Panc1 (cell line): ENCODE results near the gene METTL1. TPM values are rescaled to one million over a fixed set of nuclear protein-coding genes. Genes with fewer than 3 reads are reported as not detected.
"Not testable (repeated sequence)": the region's sequence is repeated elsewhere in the genome, so short reads cannot be mapped to it uniquely, and the experiment has no call there.

Experiments used
- ATAC-seq: fragments of 200-7000 bp; cut with Tn5 transposase; 2 replicates; pipeline ENCODE4 v1.9.1; 2020; ENCODE audit warnings: mild to moderate bottlenecking, moderate library complexity
- BruUV-seq: library from RNA; stranded (reverse); fragments of 400-500 nt; replicated peaks from 2 replicates; lab custom pipeline; 2021; lab: Mats Ljungman, UMichigan
- CTCF ChIA-PET: fragments of 300-600 bp; sonication (Branson Sonifier 250); formaldehyde crosslinking; loops from one replicate; lab custom pipeline; 2022; ENCODE audit warnings: antibody characterized with exemption; lab: Charles Lee
- POLR2A ChIA-PET: fragments of 300-600 bp; sonication (Branson Sonifier 250); formaldehyde crosslinking; loops from one replicate; lab custom pipeline; 2022; ENCODE audit warnings: antibody characterized with exemption; lab: Charles Lee
- DNase-seq: peaks from one replicate; pipeline ENCODE4 v3.0.0-alpha.2; 2010; ENCODE audit warnings: low read depth, low spot score
- H3K27ac ChIP-seq: 2 replicates; pipeline ENCODE4 v1.5.1; 2011; ENCODE audit warnings: mild to moderate bottlenecking, low read length, inconsistent platforms
- H3K27me3 ChIP-seq: fragments of 200-500 bp; sonication (Bioruptor generic); 2 replicates; pipeline ENCODE4 v1.6.0; 2014; ENCODE audit warnings: low read length, inconsistent platforms; ENCODE audit not compliant: control insufficient read depth, insufficient read depth
- H3K36me3 ChIP-seq: fragments of 200-500 bp; sonication (Bioruptor generic); 2 replicates; pipeline ENCODE4 v1.5.1; 2014; ENCODE audit warnings: inconsistent platforms, mild to moderate bottlenecking, low read length, moderate library complexity; ENCODE audit not compliant: control insufficient read depth, insufficient read depth
- H3K4me1 ChIP-seq: 2 replicates; pipeline ENCODE4 v1.5.1; 2011; ENCODE audit warnings: inconsistent platforms, mild to moderate bottlenecking, low read length, moderate library complexity; ENCODE audit not compliant: control insufficient read depth, insufficient read depth
- H3K4me3 ChIP-seq, 2 experiments: 2 replicates each; pipeline ENCODE4 v1.5.1; 2011 to 2012; ENCODE audit warnings: low read depth in 2 of 2, low read length in 2 of 2, mild to moderate bottlenecking in 2 of 2, inconsistent platforms in 1 of 2, moderate library complexity in 1 of 2
- H3K9me3 ChIP-seq: fragments of 200-500 bp; sonication (Bioruptor generic); 2 replicates; pipeline ENCODE4 v1.5.1; 2014; ENCODE audit warnings: low read depth, mild to moderate bottlenecking, inconsistent platforms, low read length, moderate library complexity; ENCODE audit not compliant: control insufficient read depth, insufficient read depth
- POLR2AphosphoS5 ChIP-seq: IDR thresholded peaks from 2 replicates; pipeline ENCODE4 v1.6.1; 2012; ENCODE audit warnings: mild to moderate bottlenecking, low read depth, low read length, moderate library complexity
- SIN3A ChIP-seq: IDR thresholded peaks from 2 replicates; pipeline ENCODE4 v1.6.1; 2012; ENCODE audit warnings: low read depth, mild to moderate bottlenecking, low read length, moderate library complexity, borderline replicate concordance; ENCODE audit not compliant: insufficient read depth
- TCF7L2 ChIP-seq: IDR thresholded peaks from 2 replicates; pipeline ENCODE4 v1.6.1; 2011; ENCODE audit warnings: mild to moderate bottlenecking, low read depth, low read length, inconsistent platforms
- in situ Hi-C: cut with HindIII; loops from 2 replicates; pipeline ENCODE4 v1.10.0; 2016; ENCODE audit warnings: low sequenced_read_pairs, low pct_unique_long_range_greater_than_20kb
- intact Hi-C: fragments of 100-400 bp; cut with micrococcal nuclease; formaldehyde crosslinking; loops from one replicate; pipeline ENCODE4 v1.10.0; 2022; ENCODE audit not compliant: unreplicated experiment
- total RNA-seq: library from RNA; stranded (reverse); gene quantifications from one replicate; pipeline ENCODE4 v1.2.1, GENCODE V29; 2021; ENCODE audit not compliant: unreplicated experiment
- TF ChIP-seq, protein P1 (sequence below), 2 experiments: IDR thresholded peaks; 2 replicates each; pipeline ENCODE4 v1.6.1; 2011 to 2012; ENCODE audit warnings: low read depth in 2 of 2, control low read depth in 1 of 2, low read length in 1 of 2, mild to moderate bottlenecking in 1 of 2, moderate library complexity in 1 of 2; ENCODE audit not compliant: insufficient read depth in 1 of 2
- TF ChIP-seq, protein P2 (sequence below): fragments of 450-650 bp; IDR thresholded peaks from 2 replicates; pipeline ENCODE4 v1.5.1; 2017; ENCODE audit warnings: mild to moderate bottlenecking

The METTL1 gene
- total RNA-seq, 1 experiment from 2014 or later: 46.5 TPM

DNA sequence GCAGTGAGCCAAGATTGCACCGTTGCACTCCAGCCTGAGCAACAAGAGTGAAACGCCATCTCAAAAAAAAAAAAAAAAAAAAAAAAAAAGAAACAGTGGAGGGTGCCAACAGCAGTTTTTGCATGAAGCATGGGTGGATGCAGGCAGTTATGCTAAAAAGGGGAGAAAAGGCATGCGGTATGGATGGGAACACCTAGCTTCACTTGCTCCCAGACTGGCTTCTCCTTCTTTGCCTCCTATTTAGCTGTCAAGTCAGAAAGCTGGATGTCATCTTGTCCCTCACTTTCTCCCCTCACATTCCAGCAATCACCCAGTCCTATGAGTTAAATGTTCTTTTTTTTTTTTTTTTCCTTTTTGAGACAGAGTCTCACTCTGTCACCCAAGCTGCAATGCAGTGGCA is 3.1 kb upstream of the METTL1 start:
- in situ Hi-C loops: no loop called here
- H3K4me1 ChIP-seq: peaks cover 4% of the 10 kb centered on the region; the same call in 1 of the 2 replicates
- TF ChIP-seq, protein P1, sequence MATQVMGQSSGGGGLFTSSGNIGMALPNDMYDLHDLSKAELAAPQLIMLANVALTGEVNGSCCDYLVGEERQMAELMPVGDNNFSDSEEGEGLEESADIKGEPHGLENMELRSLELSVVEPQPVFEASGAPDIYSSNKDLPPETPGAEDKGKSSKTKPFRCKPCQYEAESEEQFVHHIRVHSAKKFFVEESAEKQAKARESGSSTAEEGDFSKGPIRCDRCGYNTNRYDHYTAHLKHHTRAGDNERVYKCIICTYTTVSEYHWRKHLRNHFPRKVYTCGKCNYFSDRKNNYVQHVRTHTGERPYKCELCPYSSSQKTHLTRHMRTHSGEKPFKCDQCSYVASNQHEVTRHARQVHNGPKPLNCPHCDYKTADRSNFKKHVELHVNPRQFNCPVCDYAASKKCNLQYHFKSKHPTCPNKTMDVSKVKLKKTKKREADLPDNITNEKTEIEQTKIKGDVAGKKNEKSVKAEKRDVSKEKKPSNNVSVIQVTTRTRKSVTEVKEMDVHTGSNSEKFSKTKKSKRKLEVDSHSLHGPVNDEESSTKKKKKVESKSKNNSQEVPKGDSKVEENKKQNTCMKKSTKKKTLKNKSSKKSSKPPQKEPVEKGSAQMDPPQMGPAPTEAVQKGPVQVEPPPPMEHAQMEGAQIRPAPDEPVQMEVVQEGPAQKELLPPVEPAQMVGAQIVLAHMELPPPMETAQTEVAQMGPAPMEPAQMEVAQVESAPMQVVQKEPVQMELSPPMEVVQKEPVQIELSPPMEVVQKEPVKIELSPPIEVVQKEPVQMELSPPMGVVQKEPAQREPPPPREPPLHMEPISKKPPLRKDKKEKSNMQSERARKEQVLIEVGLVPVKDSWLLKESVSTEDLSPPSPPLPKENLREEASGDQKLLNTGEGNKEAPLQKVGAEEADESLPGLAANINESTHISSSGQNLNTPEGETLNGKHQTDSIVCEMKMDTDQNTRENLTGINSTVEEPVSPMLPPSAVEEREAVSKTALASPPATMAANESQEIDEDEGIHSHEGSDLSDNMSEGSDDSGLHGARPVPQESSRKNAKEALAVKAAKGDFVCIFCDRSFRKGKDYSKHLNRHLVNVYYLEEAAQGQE (IDR thresholded peaks at IDR 0.05; ENCODE audit: insufficient read depth in 1 of 2, low read depth in 2 of 2, low read length in 1 of 2): no peak
- no peak for TF ChIP-seq SIN3A
- TF ChIP-seq, protein P2, sequence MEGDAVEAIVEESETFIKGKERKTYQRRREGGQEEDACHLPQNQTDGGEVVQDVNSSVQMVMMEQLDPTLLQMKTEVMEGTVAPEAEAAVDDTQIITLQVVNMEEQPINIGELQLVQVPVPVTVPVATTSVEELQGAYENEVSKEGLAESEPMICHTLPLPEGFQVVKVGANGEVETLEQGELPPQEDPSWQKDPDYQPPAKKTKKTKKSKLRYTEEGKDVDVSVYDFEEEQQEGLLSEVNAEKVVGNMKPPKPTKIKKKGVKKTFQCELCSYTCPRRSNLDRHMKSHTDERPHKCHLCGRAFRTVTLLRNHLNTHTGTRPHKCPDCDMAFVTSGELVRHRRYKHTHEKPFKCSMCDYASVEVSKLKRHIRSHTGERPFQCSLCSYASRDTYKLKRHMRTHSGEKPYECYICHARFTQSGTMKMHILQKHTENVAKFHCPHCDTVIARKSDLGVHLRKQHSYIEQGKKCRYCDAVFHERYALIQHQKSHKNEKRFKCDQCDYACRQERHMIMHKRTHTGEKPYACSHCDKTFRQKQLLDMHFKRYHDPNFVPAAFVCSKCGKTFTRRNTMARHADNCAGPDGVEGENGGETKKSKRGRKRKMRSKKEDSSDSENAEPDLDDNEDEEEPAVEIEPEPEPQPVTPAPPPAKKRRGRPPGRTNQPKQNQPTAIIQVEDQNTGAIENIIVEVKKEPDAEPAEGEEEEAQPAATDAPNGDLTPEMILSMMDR: no peak
- TF ChIP-seq TCF7L2: no peak
- no peak for TF ChIP-seq POLR2AphosphoS5

DNA sequence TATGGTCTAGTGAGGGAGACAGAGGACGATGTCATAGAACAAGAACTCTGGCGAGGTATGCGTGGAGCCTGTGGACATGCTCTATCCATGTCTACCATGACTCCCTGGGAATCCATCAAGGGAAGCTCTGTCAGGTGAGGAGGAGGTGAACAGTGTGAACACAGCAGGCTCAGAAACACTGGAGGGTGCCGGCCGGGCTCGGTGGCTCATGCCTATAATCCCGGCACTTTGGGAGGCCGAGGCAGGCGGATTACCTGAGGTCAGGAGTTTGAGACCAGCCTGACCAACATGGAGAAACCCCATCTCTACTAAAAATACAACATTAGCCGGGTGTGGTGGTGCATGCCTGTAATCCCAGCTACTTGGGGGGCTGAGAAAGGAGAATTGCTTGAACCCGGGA is 2.7 kb upstream of the METTL1 start:
- H3K27me3 ChIP-seq, in situ Hi-C loops, BruUV-seq, H3K4me1 ChIP-seq, intact Hi-C loops, H3K4me3 ChIP-seq, H3K36me3 ChIP-seq, DNase-seq, ATAC-seq, H3K9me3 ChIP-seq, H3K27ac ChIP-seq: not testable (repeated sequence)
- CTCF ChIA-PET: interaction anchor here (0.6 to 0.7 kb wide), 3 partner anchors 122 to 670 kb away, joined by 3 read pairs; no protein-coding TSS in a partner anchor
- POLR2A ChIA-PET: interaction anchor here (0.6 kb wide), 1 partner anchor 31 kb away, joined by 3 read pairs; no protein-coding TSS in a partner anchor

More for the DNA sequence above, 3.1 kb upstream of the METTL1 start:
- ATAC-seq: no peak
- Histone ChIP-seq H3K27ac (no peak overlapping the region), H3K36me3 (peaks cover 2% of the 10 kb centered on the region; the same call in 1 of the 2 replicates), H3K4me3 (no peak overlapping the region), H3K9me3 (no peaks in the 10 kb centered on the region), H3K27me3 (no peaks in the 10 kb centered on the region)
- no peak for DNase-seq
- intact Hi-C loops: no loop called here
- BruUV-seq: no TSS peak
- ChIA-PET CTCF (interaction anchor here (0.6 to 0.7 kb wide), 4 partner anchors 30 to 670 kb away, joined by 3 to 9 read pairs (median 3); partner anchors contain the start of gene TSPAN31), POLR2A (interaction anchor here (0.6 kb wide), 1 partner anchor 31 kb away, joined by 3 read pairs; no protein-coding TSS in a partner anchor)
